Nephron progenitor cell (in vitro differentiated cells): ENCODE data around the gene PFDN1.

ENCODE experiments used
- DNase-seq: peaks from one replicate; pipeline ENCODE4 v3.0.0; 2021
- H3K27ac Mint-ChIP-seq: 2 replicates; pipeline ENCODE4 v1.8.0; 2021; ENCODE audit warnings: mild to moderate bottlenecking, moderate library complexity, mixed read lengths
- H3K27me3 Mint-ChIP-seq: 2 replicates; pipeline ENCODE4 v1.8.0; 2021; ENCODE audit warnings: mild to moderate bottlenecking, low read depth, mixed read lengths; ENCODE audit not compliant: poor library complexity
- H3K36me3 Mint-ChIP-seq: 2 replicates; pipeline ENCODE4 v1.8.0; 2021; ENCODE audit warnings: low read depth, mixed read lengths
- H3K4me1 Mint-ChIP-seq: 2 replicates; pipeline ENCODE4 v1.8.0; 2021; ENCODE audit warnings: mixed read lengths
- H3K4me3 Mint-ChIP-seq: 2 replicates; pipeline ENCODE4 v1.8.0; 2021; ENCODE audit warnings: mild to moderate bottlenecking, moderate library complexity, mixed read lengths
- H3K9me3 Mint-ChIP-seq: 2 replicates; pipeline ENCODE4 v1.8.0; 2021; ENCODE audit warnings: mild to moderate bottlenecking, moderate library complexity, mixed read lengths
- TF ChIP-seq, protein P1 (sequence below): fragments of 200-600 bp; sonication (generic); IDR thresholded peaks from 2 replicates; pipeline ENCODE4 v1.5.0; 2021; ENCODE audit warnings: antibody characterized with exemption

Gene PFDN1

DNA sequence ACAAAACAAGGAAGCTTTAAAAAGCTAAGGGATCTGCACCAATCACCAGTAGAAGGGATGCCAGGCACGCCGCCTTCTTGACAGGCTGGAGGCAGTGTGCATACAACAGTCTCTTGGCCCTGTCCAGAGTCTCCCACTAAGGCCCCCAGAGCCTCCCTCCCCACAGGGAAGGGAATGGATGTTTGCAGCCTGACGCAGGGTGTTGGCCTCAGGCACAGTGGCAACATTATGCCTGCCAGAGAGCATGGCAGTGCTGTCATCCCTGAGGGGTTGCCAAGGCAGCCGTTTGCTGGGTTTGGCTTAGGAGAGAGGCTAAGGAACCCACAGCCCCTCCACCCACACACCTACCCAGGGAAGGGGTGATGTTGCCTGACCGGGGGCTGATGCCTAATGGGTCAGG lies 38.7 kb upstream of the PFDN1 start:
- TF ChIP-seq, protein P1, sequence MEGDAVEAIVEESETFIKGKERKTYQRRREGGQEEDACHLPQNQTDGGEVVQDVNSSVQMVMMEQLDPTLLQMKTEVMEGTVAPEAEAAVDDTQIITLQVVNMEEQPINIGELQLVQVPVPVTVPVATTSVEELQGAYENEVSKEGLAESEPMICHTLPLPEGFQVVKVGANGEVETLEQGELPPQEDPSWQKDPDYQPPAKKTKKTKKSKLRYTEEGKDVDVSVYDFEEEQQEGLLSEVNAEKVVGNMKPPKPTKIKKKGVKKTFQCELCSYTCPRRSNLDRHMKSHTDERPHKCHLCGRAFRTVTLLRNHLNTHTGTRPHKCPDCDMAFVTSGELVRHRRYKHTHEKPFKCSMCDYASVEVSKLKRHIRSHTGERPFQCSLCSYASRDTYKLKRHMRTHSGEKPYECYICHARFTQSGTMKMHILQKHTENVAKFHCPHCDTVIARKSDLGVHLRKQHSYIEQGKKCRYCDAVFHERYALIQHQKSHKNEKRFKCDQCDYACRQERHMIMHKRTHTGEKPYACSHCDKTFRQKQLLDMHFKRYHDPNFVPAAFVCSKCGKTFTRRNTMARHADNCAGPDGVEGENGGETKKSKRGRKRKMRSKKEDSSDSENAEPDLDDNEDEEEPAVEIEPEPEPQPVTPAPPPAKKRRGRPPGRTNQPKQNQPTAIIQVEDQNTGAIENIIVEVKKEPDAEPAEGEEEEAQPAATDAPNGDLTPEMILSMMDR = no peak
- no peaks in the 10 kb centered on the region for H3K9me3 Mint-ChIP-seq
- H3K27me3 Mint-ChIP-seq = peaks cover 37% of the 10 kb centered on the region
- H3K4me1 Mint-ChIP-seq = peaks cover 15% of the 10 kb centered on the region
- H3K36me3 Mint-ChIP-seq = no peaks in the 10 kb centered on the region
- no peak for DNase-seq
- H3K4me3 Mint-ChIP-seq = no peak overlapping the region
- H3K27ac Mint-ChIP-seq = no peak overlapping the region

DNA sequence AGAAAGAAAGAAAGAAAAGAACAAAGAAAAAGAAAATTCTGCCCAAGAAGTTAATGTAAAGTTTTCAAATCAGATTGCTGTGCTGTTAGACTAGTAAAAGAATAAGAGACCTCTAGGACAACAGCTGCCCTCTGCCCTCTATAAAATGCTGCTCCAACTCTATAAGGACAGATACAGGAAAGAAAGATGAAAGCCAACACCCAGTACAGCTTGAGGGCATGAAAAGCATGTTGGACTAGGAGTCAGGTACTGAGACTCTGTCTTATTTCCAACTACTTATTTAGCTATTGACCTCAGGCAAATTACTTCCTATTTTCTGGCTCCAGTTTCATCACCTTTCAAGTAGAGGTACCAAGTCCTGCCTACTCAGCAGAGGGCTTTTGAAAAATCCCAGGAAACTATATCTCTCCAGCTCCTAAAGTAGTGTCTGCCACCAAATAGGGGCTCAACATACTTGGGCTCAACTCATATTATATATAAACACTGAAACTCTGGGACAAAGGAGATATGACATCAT lies 37.8 kb upstream of the PFDN1 start:
- Mint-ChIP-seq H3K27me3 (peaks cover 31% of the 10 kb centered on the region), H3K36me3 (no peaks in the 10 kb centered on the region), H3K4me1 (peaks cover 22% of the 10 kb centered on the region), H3K4me3 (no peak overlapping the region), H3K27ac (no peak overlapping the region), H3K9me3 (no peaks in the 10 kb centered on the region)
- no peak for DNase-seq
- TF ChIP-seq, protein P1 = no peak

DNA sequence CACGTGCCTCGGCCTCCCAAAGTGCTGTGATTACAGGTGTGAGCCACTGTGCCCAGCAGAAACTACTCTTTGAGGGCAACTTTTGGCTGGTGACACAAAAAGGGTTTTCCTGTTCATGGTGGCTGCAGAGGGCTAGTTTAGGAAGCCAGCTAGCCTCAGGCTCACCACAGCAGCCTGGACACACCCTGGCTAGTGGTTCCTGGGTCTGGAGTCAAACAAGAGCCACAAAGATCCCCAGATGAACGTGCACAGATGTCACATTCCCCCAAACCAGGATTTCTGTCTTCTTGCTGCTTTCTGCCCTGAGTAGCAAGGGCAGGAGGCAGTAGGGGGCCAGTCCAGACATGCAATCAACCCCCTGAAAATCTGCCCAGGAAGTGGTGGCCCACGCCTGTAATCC lies 36.7 kb upstream of the PFDN1 start:
- DNase-seq = no peak
- Mint-ChIP-seq H3K27ac (no peak overlapping the region), H3K27me3 (peaks cover 25% of the 10 kb centered on the region), H3K36me3 (no peaks in the 10 kb centered on the region), H3K4me1 (peaks cover 22% of the 10 kb centered on the region), H3K9me3 (no peaks in the 10 kb centered on the region), H3K4me3 (no peak overlapping the region)
- TF ChIP-seq, protein P1 = no peak

DNA sequence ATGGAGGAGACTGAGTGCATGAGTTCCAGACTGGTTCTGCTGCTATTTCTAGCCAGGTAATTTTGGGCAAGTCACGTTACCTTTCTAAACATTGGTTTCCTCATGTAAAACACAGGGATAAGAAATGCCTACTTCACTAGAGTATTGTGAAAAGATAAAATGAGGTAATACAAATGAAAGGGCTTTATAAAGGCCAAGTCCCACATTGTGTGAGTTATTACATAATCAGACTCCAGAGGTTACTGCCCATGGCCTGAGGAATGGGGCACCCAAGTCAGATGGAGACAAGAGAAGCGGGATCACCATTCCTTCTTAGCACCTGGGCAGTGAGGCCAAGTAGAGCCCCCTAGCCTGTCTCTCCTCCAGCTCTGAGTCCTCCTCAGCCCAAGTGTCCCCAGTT lies 36.0 kb upstream of the PFDN1 start:
- H3K4me1 Mint-ChIP-seq = peaks cover 22% of the 10 kb centered on the region
- H3K4me3 Mint-ChIP-seq = no peak overlapping the region
- no peaks in the 10 kb centered on the region for H3K36me3 Mint-ChIP-seq

DNA sequence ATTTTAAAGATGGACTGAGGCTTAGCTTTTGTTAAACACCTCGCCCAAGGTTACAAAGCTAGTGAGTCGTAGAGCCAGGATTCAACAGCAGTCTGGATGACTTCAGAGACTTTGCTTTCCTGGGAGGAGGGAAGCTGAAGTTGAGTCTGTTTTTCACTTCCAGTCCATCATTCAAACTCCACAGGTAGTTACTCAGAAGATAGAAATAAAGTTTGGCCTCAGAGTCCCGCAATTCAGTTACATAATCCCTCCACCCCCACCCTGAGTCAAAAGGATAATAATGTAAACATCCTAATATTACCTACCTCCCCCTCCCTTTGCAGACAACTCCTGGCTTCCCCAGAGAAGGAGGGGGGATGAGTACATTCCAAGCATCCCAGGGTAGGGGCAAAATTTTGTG lies 35.4 kb upstream of the PFDN1 start:
- H3K36me3 Mint-ChIP-seq = no peaks in the 10 kb centered on the region

More for the DNA sequence above, 36.0 kb upstream of the PFDN1 start:
- Mint-ChIP-seq H3K27ac (no peak overlapping the region), H3K9me3 (no peaks in the 10 kb centered on the region), H3K27me3 (peaks cover 22% of the 10 kb centered on the region)
- TF ChIP-seq, protein P1 = no peak
- DNase-seq = no peak

DNA sequence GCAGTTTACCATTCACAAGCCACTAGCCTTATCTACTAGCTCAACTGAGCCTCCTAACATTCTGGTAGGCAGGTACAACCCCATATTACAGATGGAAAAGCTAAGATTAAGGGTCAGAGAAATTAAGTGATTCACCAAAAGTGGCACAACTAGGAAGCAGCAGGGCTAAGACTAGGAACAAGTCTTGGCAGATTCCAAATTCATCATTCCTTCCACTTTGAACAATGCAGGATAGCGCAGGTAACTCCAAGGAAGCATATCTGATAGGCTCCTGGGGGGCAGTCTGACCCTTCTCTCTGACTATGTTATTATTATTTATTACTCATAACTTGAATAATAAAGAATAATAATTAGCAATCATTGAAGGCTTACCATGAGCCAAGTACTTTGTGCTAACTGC lies 35.0 kb upstream of the PFDN1 start:
- H3K36me3 Mint-ChIP-seq = no peaks in the 10 kb centered on the region
- TF ChIP-seq, protein P1 = no peak
- DNase-seq = no peak
- H3K4me3 Mint-ChIP-seq = no peak overlapping the region
- H3K4me1 Mint-ChIP-seq = peaks cover 22% of the 10 kb centered on the region
- H3K9me3 Mint-ChIP-seq = no peaks in the 10 kb centered on the region
- H3K27me3 Mint-ChIP-seq = peaks cover 18% of the 10 kb centered on the region
- no peak overlapping the region for H3K27ac Mint-ChIP-seq

More for the DNA sequence above, 35.4 kb upstream of the PFDN1 start:
- peaks cover 18% of the 10 kb centered on the region for H3K27me3 Mint-ChIP-seq
- TF ChIP-seq, protein P1 = no peak
- H3K27ac Mint-ChIP-seq = no peak overlapping the region
- no peak for DNase-seq
- peaks cover 22% of the 10 kb centered on the region for H3K4me1 Mint-ChIP-seq
- no peaks in the 10 kb centered on the region for H3K9me3 Mint-ChIP-seq
- no peak overlapping the region for H3K4me3 Mint-ChIP-seq
